DND-41 (cell line): ENCODE measurements around the gene DPM3.

ENCODE experiments used
- EZH2 ChIP-seq: IDR thresholded peaks from 3 replicates; pipeline ENCODE4 v1.6.1; 2012; ENCODE audit warnings: borderline replicate concordance, low read depth, mild to moderate bottlenecking, moderate library complexity, low read length, inconsistent platforms; ENCODE audit not compliant: severe bottlenecking
- TF ChIP-seq, protein P1 (sequence below): IDR thresholded peaks from 2 replicates; pipeline ENCODE4 v1.5.1; 2012; ENCODE audit warnings: borderline replicate concordance, low read length, moderate library complexity, mild to moderate bottlenecking; ENCODE audit not compliant: poor library complexity, severe bottlenecking; ENCODE audit errors: extremely low read depth

DNA sequence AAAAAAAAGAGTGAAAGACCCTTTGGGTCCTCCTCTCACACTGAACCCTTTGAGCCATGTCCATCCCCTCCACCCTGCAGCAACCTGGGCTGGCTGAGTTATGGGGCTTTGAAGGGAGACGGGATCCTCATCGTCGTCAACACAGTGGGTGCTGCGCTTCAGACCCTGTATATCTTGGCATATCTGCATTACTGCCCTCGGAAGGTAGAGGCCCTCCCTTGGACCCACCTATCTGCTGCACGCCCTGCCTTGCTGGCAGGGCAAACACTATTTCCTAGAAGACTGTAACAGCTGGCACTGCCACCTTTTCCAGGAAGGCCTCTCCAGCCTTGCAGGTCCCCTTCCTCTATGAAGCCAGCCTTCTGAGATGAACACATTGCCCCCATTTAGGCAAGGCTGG is 3.6 kb downstream of the DPM3 start:
- TF ChIP-seq, protein P1, sequence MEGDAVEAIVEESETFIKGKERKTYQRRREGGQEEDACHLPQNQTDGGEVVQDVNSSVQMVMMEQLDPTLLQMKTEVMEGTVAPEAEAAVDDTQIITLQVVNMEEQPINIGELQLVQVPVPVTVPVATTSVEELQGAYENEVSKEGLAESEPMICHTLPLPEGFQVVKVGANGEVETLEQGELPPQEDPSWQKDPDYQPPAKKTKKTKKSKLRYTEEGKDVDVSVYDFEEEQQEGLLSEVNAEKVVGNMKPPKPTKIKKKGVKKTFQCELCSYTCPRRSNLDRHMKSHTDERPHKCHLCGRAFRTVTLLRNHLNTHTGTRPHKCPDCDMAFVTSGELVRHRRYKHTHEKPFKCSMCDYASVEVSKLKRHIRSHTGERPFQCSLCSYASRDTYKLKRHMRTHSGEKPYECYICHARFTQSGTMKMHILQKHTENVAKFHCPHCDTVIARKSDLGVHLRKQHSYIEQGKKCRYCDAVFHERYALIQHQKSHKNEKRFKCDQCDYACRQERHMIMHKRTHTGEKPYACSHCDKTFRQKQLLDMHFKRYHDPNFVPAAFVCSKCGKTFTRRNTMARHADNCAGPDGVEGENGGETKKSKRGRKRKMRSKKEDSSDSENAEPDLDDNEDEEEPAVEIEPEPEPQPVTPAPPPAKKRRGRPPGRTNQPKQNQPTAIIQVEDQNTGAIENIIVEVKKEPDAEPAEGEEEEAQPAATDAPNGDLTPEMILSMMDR, result no peak
- TF ChIP-seq EZH2, result no peak
